Measurements from ENCODE around the gene USP10. TPM values are rescaled to one million over a fixed set of nuclear protein-coding genes. Genes with fewer than 3 reads are reported as not detected.
A peak's percentile ranks its signal among the peaks of the same experiment; 100 is the strongest.

The USP10 gene
- polyA plus RNA-seq, 6 donors from 2014 or later, result 69.4 to 103 (median 96.4) TPM

- no peak for ATAC-seq (ENCODE audit: low read depth in 2 of 2)
- Mint-ChIP-seq H3K4me3 (no peak overlapping the region), H3K36me3 (peaks cover 11 to 27% of the 10 kb centered on the region in 2 donors), H3K27ac (peak overlapping the region in 3 of 6 donors; percentile 3 to 40 (median 7)), H3K27me3 (no peaks in the 10 kb centered on the region), H3K9me3 (no peaks in the 10 kb centered on the region), H3K4me1 (peaks cover 0 to 4% (median 0%) of the 10 kb centered on the region in 3 donors)
- no peak for DNase-seq
Measured at GRCh38 chr16:84769416-84769815, 69.6 kb downstream of the USP10 start.

GRCh38 chr16:84773312-84773711, 73.5 kb downstream of the USP10 start:
- DNase-seq (no peak), ATAC-seq (ENCODE audit: low read depth in 2 of 2) (no peak)
- H3K36me3 Mint-ChIP-seq, result peaks cover 24 to 28% of the 10 kb centered on the region in 2 donors
- no peaks in the 10 kb centered on the region for H3K27me3 Mint-ChIP-seq
- no peak overlapping the region for H3K4me3 Mint-ChIP-seq
- H3K27ac Mint-ChIP-seq, result no peak overlapping the region
- H3K9me3 Mint-ChIP-seq, result no peaks in the 10 kb centered on the region
- H3K4me1 Mint-ChIP-seq, result peaks cover 0 to 8% (median 0%) of the 10 kb centered on the region in 3 donors

DNA sequence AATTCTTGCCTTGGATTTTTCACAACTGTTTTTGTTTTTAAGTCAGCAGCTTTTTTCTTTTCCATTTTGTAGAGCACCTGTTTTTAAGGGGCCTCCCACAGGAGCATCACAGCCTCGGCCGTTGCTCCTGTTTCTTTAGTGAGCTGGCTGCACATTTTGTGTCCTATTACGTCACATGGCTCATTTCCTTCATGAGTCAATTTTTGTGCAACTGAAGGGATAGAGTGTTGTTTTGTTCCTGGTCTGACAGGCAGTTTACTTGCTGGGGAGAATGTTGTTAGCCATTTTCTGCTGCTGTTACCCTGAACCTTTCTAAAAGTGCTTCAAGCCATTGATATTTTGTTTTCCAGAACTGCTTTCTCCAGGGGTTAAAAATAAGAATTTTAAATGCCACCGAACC, 75.0 kb downstream of the USP10 start:
- Mint-ChIP-seq H3K27ac (peak overlapping the region in 4 of 6 donors; percentile 7 to 33 (median 26)), H3K9me3 (no peaks in the 10 kb centered on the region), H3K4me3 (no peak overlapping the region), H3K4me1 (peaks cover 0 to 4% (median 0%) of the 10 kb centered on the region in 3 donors), H3K27me3 (no peaks in the 10 kb centered on the region), H3K36me3 (peaks cover 17 to 18% of the 10 kb centered on the region in 2 donors)
- ATAC-seq (ENCODE audit: low read depth in 2 of 2), result no peak
- DNase-seq, result no peak

- ATAC-seq (ENCODE audit: low read depth in 2 of 2) (no peak), DNase-seq (no peak)
- Mint-ChIP-seq H3K27ac (peak overlapping the region in 4 of 6 donors; percentile 7 to 84 (median 35)), H3K36me3 (peaks cover 23% of the 10 kb centered on the region in 2 donors), H3K4me3 (no peak overlapping the region), H3K27me3 (no peaks in the 10 kb centered on the region), H3K9me3 (no peaks in the 10 kb centered on the region), H3K4me1 (peaks cover 0 to 4% (median 0%) of the 10 kb centered on the region in 3 donors)
Measured at GRCh38 chr16:84775262-84775810, 75.5 kb downstream of the USP10 start.

DNA sequence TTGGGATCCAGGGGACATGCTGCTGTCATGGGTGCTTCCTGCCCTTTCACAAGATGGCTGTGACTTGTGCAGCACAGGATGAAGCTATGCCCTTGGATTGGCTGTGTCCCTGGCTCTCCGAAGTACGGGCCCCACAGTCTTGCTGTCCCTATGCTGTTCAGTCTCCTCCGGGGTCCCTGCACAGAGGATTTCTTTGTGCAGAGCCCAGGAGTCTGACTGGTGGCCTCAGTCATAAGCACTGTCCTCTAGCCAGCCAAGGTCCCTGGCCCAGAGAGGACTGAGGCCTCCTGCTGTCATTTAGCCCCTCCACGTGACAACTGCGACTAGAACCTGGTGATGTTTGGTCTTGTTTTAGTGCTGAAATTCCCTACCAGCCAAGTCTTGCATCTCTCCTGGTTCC, 77.6 kb downstream of the USP10 start:
- DNase-seq (no peak), ATAC-seq (ENCODE audit: low read depth in 2 of 2) (no peak)
- Mint-ChIP-seq H3K4me1 (peaks cover 0 to 4% (median 0%) of the 10 kb centered on the region in 3 donors), H3K36me3 (peaks cover 24 to 26% of the 10 kb centered on the region in 2 donors), H3K4me3 (peak overlapping the region in 1 of 8 donors; percentile 49), H3K9me3 (no peaks in the 10 kb centered on the region), H3K27ac (no peak overlapping the region), H3K27me3 (no peaks in the 10 kb centered on the region)

GRCh38 chr16:84778720-84779119, 78.9 kb downstream of the USP10 start:
- peaks cover 0 to 4% (median 0%) of the 10 kb centered on the region in 3 donors for H3K4me1 Mint-ChIP-seq
- H3K27me3 Mint-ChIP-seq, result no peaks in the 10 kb centered on the region
- peaks cover 24 to 26% of the 10 kb centered on the region in 2 donors for H3K36me3 Mint-ChIP-seq
- no peaks in the 10 kb centered on the region for H3K9me3 Mint-ChIP-seq
- ATAC-seq (ENCODE audit: low read depth in 2 of 2), result no peak
- no peak overlapping the region for H3K4me3 Mint-ChIP-seq
- peak overlapping the region in 1 of 6 donors; percentile 47 for H3K27ac Mint-ChIP-seq
- no peak for DNase-seq

DNA sequence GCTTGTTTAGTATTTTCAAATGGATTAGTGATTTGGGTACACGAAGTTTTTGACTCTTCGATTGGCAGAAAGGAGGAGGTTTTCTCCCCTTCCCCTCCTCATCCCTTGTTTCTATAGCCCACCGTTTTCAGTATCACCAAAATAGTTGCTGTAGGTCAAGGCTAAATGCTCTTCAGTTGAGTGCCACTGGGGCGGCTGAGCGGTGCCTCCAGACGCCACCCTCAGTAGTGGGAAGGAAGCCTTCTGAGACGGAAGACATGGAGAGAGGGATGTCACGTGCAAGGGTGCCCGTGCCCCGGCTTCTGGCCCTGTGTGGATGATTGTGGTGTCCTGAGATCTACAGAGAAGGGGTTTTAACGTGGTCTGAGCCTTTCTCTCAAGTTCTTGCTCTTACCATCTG, 80.3 kb downstream of the USP10 start:
- no peaks in the 10 kb centered on the region for H3K27me3 Mint-ChIP-seq
- H3K27ac Mint-ChIP-seq, result peak overlapping the region in 1 of 6 donors; percentile 58
- ATAC-seq (ENCODE audit: low read depth in 2 of 2), result no peak
- no peak for DNase-seq
- no peak overlapping the region for H3K4me3 Mint-ChIP-seq
- peaks cover 0 to 4% (median 0%) of the 10 kb centered on the region in 3 donors for H3K4me1 Mint-ChIP-seq
- no peaks in the 10 kb centered on the region for H3K9me3 Mint-ChIP-seq
- H3K36me3 Mint-ChIP-seq, result peaks cover 21 to 24% of the 10 kb centered on the region in 2 donors

- Mint-ChIP-seq H3K27me3 (no peaks in the 10 kb centered on the region), H3K36me3 (peaks cover 16 to 19% of the 10 kb centered on the region in 2 donors), H3K27ac (peak overlapping the region in 1 of 6 donors; percentile 58), H3K4me3 (no peak overlapping the region), H3K9me3 (no peaks in the 10 kb centered on the region), H3K4me1 (peaks cover 0 to 2% (median 0%) of the 10 kb centered on the region in 3 donors)
- DNase-seq (no peak), ATAC-seq (ENCODE audit: low read depth in 2 of 2) (no peak)
Measured at GRCh38 chr16:84780544-84781376, 81.0 kb downstream of the USP10 start.

- H3K36me3 Mint-ChIP-seq, result peaks cover 11 to 14% of the 10 kb centered on the region in 2 donors
Measured at GRCh38 chr16:84782846-84783245, 83.0 kb downstream of the USP10 start.

DNA sequence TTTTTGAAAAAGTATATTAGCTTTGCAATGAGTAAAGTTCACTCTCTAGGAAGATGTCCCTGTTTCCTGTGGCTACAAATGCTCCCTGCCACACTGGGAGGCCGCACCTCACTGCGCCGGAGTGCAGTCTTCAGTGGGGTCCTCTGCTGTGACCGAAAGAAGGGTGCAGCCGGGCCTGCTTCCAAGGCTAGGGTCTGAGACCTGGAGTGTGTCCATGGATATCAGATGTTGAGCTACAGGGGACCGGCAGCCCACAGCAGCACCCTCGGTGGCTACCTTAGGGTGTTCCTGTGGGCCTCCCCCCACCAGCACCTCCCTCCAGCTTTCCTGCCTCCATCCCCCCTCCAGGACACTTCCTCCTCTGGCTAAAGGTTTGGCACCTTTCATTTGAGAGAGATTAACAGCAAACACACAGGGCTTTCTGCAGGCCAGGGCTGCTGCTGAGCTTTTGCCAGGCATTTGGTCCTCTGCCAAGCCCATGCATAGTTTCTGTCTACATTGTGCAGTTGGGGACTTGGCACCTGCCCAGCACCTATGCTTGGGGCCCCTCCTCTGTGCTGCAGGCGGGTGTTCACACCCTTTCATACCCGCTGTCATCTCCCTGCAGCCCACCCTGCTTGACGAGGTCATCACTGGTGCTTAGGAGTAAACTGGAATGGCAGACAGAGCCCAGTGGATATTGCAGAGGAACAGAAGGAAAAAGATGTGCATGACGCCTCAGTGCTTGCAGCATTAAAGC, 86.2 kb downstream of the USP10 start:
- Mint-ChIP-seq H3K4me1 (no peaks in the 10 kb centered on the region), H3K9me3 (no peaks in the 10 kb centered on the region), H3K36me3 (peaks cover 0 to 7% of the 10 kb centered on the region in 2 donors), H3K4me3 (no peak overlapping the region), H3K27ac (peak overlapping the region in 1 of 6 donors; percentile 63), H3K27me3 (no peaks in the 10 kb centered on the region)
- DNase-seq (no peak), ATAC-seq (ENCODE audit: low read depth in 2 of 2) (no peak)

More at GRCh38 chr16:84782846-84783245, 83.0 kb downstream of the USP10 start:
- Mint-ChIP-seq H3K27me3 (no peaks in the 10 kb centered on the region), H3K9me3 (no peaks in the 10 kb centered on the region), H3K27ac (peak overlapping the region in 1 of 6 donors; percentile 33), H3K4me1 (no peaks in the 10 kb centered on the region), H3K4me3 (no peak overlapping the region)
- no peak for ATAC-seq (ENCODE audit: low read depth in 2 of 2)
- DNase-seq, result no peak

DNA sequence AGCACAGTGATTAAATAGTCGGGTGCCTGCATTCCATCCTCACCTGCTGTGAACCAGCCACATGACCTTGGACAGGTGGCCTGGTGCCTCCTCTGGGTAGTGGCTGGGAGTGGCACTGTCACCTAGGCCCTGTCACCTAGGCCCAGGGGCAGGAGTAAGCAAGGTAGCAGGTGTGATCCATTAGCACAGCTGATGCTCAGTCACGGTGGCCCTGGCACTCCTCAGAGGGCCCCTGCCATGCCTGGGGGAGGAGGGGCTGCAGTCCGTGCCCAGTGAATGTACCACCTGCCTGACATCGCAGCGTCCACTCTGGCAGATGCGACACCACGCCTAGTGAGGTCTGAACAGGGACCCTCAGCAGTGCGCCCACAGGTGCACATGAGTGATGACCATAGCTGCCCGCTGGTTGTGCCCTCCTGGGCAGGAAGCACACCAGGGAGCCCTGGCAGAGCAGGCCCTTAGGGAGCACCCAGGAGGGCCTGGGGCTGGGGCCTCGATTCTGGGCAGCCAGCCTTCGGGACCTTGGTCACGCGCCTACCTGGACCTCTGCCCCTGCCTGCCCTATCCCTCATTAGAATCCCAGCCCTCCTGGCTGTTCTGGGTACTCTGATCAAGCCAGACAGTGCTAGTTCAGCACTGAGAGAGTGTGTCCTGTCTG, 86.9 kb downstream of the USP10 start:
- peak overlapping the region in 1 of 8 donors; percentile 52 for H3K4me3 Mint-ChIP-seq
- DNase-seq, result no peak
- H3K27me3 Mint-ChIP-seq, result no peaks in the 10 kb centered on the region
- peaks cover 3 to 7% of the 10 kb centered on the region in 2 donors for H3K36me3 Mint-ChIP-seq
- H3K9me3 Mint-ChIP-seq, result no peaks in the 10 kb centered on the region
- no peak for ATAC-seq (ENCODE audit: low read depth in 2 of 2)
- peak overlapping the region in 1 of 6 donors; percentile 37 for H3K27ac Mint-ChIP-seq
- no peaks in the 10 kb centered on the region for H3K4me1 Mint-ChIP-seq

- Mint-ChIP-seq H3K4me1 (no peaks in the 10 kb centered on the region), H3K27ac (peak overlapping the region in 1 of 6 donors; percentile 37), H3K27me3 (no peaks in the 10 kb centered on the region), H3K36me3 (peaks cover 4 to 7% of the 10 kb centered on the region in 2 donors), H3K9me3 (no peaks in the 10 kb centered on the region), H3K4me3 (peak overlapping the region in 1 of 8 donors; percentile 52)
- DNase-seq (no peak), ATAC-seq (ENCODE audit: low read depth in 2 of 2) (no peak)
Measured at GRCh38 chr16:84787263-84787622, 87.4 kb downstream of the USP10 start.

DNA sequence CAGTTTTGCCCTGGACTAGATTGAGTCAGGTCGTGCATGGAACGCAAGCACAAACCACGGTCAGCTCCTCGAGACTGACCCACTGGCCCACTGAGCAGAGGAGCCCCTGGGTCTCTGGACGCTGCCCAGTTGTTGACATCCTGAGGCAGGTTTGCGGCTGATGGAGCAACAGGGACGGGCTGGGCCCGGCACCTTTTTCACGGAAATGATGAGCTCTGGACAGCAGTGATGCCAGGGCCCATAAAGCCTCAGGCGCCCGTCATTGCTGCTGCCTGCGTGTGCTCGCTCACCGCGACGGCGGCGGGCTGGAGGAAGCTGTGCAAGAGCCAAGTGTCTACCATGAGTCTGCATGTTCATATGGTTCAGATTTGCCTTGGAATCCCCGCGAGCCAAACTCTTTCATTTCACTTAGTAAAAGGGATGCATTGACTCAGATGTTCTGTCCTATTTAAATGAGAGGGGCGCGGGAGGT, 89.2 kb downstream of the USP10 start:
- DNase-seq (no peak), ATAC-seq (ENCODE audit: low read depth in 2 of 2) (no peak)
- no peaks in the 10 kb centered on the region for H3K27me3 Mint-ChIP-seq
- no peaks in the 10 kb centered on the region for H3K4me1 Mint-ChIP-seq
- no peak overlapping the region for H3K27ac Mint-ChIP-seq
- H3K9me3 Mint-ChIP-seq, result no peaks in the 10 kb centered on the region
- no peak overlapping the region for H3K4me3 Mint-ChIP-seq
- H3K36me3 Mint-ChIP-seq, result peaks cover 4 to 7% of the 10 kb centered on the region in 2 donors

Data from naive B cell (primary cell).